ENCODE data around the gene STARD13. TPM values are rescaled to one million over a fixed set of nuclear protein-coding genes. Genes with fewer than 3 reads are reported as not detected.

Gene STARD13, protein sequence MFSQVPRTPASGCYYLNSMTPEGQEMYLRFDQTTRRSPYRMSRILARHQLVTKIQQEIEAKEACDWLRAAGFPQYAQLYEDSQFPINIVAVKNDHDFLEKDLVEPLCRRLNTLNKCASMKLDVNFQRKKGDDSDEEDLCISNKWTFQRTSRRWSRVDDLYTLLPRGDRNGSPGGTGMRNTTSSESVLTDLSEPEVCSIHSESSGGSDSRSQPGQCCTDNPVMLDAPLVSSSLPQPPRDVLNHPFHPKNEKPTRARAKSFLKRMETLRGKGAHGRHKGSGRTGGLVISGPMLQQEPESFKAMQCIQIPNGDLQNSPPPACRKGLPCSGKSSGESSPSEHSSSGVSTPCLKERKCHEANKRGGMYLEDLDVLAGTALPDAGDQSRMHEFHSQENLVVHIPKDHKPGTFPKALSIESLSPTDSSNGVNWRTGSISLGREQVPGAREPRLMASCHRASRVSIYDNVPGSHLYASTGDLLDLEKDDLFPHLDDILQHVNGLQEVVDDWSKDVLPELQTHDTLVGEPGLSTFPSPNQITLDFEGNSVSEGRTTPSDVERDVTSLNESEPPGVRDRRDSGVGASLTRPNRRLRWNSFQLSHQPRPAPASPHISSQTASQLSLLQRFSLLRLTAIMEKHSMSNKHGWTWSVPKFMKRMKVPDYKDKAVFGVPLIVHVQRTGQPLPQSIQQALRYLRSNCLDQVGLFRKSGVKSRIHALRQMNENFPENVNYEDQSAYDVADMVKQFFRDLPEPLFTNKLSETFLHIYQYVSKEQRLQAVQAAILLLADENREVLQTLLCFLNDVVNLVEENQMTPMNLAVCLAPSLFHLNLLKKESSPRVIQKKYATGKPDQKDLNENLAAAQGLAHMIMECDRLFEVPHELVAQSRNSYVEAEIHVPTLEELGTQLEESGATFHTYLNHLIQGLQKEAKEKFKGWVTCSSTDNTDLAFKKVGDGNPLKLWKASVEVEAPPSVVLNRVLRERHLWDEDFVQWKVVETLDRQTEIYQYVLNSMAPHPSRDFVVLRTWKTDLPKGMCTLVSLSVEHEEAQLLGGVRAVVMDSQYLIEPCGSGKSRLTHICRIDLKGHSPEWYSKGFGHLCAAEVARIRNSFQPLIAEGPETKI
- 10 to 100 TPM in 3 of 6 experiments, 1 to 10 TPM in 3; 7.0 to 16.1 (median 9.8) TPM for total RNA-seq
- long read RNA-seq, partial matches to known transcripts = 1 of 2 reads
- long read RNA-seq, other reads (novel, unspliced or antisense) = 1 of 2 reads

DNA sequence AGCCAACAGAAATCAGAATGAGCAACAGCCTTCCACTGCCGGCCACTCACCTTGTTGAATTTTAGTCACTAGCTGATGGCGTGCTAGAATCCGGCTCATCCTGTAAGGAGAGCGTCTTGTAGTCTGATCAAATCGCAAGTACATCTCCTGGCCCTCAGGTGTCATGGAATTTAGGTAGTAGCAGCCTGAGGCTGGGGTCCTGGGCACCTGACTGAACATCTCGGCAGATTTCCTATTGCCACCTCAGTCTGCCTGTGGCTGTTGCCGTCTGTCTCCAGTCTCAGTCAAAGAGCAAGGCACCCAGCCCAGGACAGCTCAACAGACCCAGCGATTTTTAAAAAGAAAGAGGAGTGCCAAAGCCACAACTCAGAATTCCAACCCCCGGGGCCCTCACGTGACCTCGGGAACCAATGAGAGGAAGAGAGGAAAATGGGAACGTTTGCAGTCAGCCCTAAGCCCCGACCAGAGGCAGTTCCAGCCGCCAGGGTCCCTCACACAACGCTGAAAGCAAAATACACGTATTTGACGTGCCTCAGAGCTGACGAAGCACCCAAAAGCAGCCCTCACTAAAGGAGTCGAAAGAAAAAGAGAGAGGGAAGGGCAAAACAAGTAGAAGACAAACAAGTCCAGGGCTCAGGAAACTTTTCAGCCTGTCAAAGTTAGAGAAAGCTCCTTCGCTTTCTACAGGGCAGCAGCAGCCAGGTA lies at the start of gene STARD13:
TSS of gene STARD13 (minus strand) at position 336 of the 705 bp plus-strand sequence. CDS start at position 219, 117 bp downstream.
- intact Hi-C loops (cut with DNase I) = no loop called here
- Histone ChIP-seq H3K4me1 (peaks cover 0 to 34% (median 7%) of the 10 kb centered on the region in 4 donors), H3K27me3 (no peaks in the 10 kb centered on the region), H3K4me3 (peak within 1 kb of the TSS; percentile 59 to 69 (median 65)), H3K9me3 (no peaks in the 10 kb centered on the region), H3K27ac (peak within 1 kb of the TSS; percentile 85 to 94 (median 91)), H3K36me3 (no peaks in the 10 kb centered on the region)
- WGBS (ENCODE audit: insufficient coverage, low coverage, low lambda C conversion rate, missing lambda C conversion rate) = under 1% methylated on average over 20 of the region's 20 CpGs
- DNase-seq (peak; percentile 90 to 96 (median 91)), ATAC-seq (peak; percentile 91 to 97 (median 94))
- TF ChIP-seq, protein P1, sequence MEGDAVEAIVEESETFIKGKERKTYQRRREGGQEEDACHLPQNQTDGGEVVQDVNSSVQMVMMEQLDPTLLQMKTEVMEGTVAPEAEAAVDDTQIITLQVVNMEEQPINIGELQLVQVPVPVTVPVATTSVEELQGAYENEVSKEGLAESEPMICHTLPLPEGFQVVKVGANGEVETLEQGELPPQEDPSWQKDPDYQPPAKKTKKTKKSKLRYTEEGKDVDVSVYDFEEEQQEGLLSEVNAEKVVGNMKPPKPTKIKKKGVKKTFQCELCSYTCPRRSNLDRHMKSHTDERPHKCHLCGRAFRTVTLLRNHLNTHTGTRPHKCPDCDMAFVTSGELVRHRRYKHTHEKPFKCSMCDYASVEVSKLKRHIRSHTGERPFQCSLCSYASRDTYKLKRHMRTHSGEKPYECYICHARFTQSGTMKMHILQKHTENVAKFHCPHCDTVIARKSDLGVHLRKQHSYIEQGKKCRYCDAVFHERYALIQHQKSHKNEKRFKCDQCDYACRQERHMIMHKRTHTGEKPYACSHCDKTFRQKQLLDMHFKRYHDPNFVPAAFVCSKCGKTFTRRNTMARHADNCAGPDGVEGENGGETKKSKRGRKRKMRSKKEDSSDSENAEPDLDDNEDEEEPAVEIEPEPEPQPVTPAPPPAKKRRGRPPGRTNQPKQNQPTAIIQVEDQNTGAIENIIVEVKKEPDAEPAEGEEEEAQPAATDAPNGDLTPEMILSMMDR (IDR thresholded peaks at IDR 0.05) = peak; percentile 19 to 47 (median 26)
- TF ChIP-seq POLR2A (IDR thresholded peaks at IDR 0.05) = peak; percentile 98

- no peak for DNase-seq
- TF ChIP-seq, protein P1 (IDR thresholded peaks at IDR 0.05) = no peak
- no peak for TF ChIP-seq POLR2A (IDR thresholded peaks at IDR 0.05)
- H3K4me3 ChIP-seq = no peak overlapping the region
- ATAC-seq = no peak
- 76% methylated on average over 6 of the region's 7 CpGs for WGBS (ENCODE audit: insufficient coverage, low coverage, low lambda C conversion rate, missing lambda C conversion rate)
- H3K4me1 ChIP-seq = no peaks in the 10 kb centered on the region
- no peaks in the 10 kb centered on the region for H3K9me3 ChIP-seq
- no peaks in the 10 kb centered on the region for H3K36me3 ChIP-seq
- H3K27ac ChIP-seq = no peak overlapping the region
- H3K27me3 ChIP-seq = no peaks in the 10 kb centered on the region
- intact Hi-C loops (cut with DNase I) = no loop called here
These were observed 49.3 kb upstream of the STARD13 start for GRCh38 chr13:33334831-33335230.

DNA sequence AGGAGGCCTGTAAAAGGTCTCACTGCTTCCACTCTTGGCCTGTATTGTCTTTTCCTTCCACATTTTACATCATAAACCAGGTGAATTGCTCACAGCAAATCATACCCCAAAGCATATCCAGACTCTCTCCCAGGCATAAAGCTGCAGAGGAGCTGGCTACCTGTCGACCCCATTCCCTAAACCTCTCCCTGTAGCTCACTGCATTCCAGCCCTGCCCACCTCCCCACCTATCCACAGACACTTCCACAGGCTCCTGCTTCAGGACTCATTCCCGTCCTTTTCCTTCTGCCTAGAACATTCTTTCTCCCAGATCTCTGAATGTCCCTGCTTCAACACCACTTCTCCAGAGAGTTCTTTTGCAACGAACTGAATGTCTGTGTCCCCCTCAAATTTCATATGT lies 46.4 kb upstream of the STARD13 start:
- Histone ChIP-seq H3K27ac (no peak overlapping the region), H3K4me1 (no peaks in the 10 kb centered on the region), H3K9me3 (no peaks in the 10 kb centered on the region), H3K27me3 (no peaks in the 10 kb centered on the region), H3K4me3 (no peak overlapping the region), H3K36me3 (no peaks in the 10 kb centered on the region)
- no peak for DNase-seq
- intact Hi-C loops (cut with DNase I) = no loop called here
- 78% methylated on average over 3 of the region's 3 CpGs for whole genome bisulfite sequencing (ENCODE audit: insufficient coverage, low coverage, low lambda C conversion rate, missing lambda C conversion rate)
- no peak for TF ChIP-seq POLR2A (IDR thresholded peaks at IDR 0.05)
- TF ChIP-seq, protein P1 (IDR thresholded peaks at IDR 0.05) = no peak
- ATAC-seq = no peak

- H3K27me3 ChIP-seq = no peaks in the 10 kb centered on the region
- ATAC-seq = no peak
- H3K36me3 ChIP-seq = no peaks in the 10 kb centered on the region
- 88% methylated on average over 6 of the region's 6 CpGs for WGBS (ENCODE audit: insufficient coverage, low coverage, low lambda C conversion rate, missing lambda C conversion rate)
- no peak for DNase-seq
- intact Hi-C loops (cut with DNase I) = no loop called here
- no peaks in the 10 kb centered on the region for H3K4me1 ChIP-seq
- H3K9me3 ChIP-seq = no peaks in the 10 kb centered on the region
- TF ChIP-seq, protein P1 (IDR thresholded peaks at IDR 0.05) = no peak
- no peak for TF ChIP-seq POLR2A (IDR thresholded peaks at IDR 0.05)
- no peak overlapping the region for H3K4me3 ChIP-seq
- no peak overlapping the region for H3K27ac ChIP-seq
These were observed 44.9 kb upstream of the STARD13 start for GRCh38 chr13:33330483-33330882.

Measured in right lobe of liver (tissue), 6 donors.